ENCODE measurements around the gene ZNF263.

- TF ChIP-seq POLR2A (conservative IDR thresholded peaks at IDR 0.05) = no peak
- no peak for TF ChIP-seq JUN (IDR thresholded peaks at IDR 0.05; ENCODE audit: borderline replicate concordance, low read depth, low read length)
- no peak for TF ChIP-seq JUN (CRISPR knock-in tag; IDR thresholded peaks at IDR 0.05; ENCODE audit: borderline replicate concordance)
- TF ChIP-seq HBP1 (CRISPR knock-in tag; IDR thresholded peaks at IDR 0.05) = no peak
- TF ChIP-seq POLR2AphosphoS5 (IDR thresholded peaks at IDR 0.05; ENCODE audit: control insufficient read depth, insufficient read depth, low read depth, low read length) = no peak
- TF ChIP-seq KLF1 (tag; IDR thresholded peaks at IDR 0.05) = no peak
- TF ChIP-seq THRAP3 (IDR thresholded peaks at IDR 0.05; ENCODE audit: borderline replicate concordance) = no peak
- TF ChIP-seq ZFP1 (CRISPR knock-in tag; IDR thresholded peaks at IDR 0.05) = no peak
- TF ChIP-seq SNIP1 (IDR thresholded peaks at IDR 0.05; ENCODE audit: low read depth) = no peak
- TF ChIP-seq CTCF (IDR thresholded peaks at IDR 0.05 in 2 of 3, conservative IDR thresholded peaks at IDR 0.05 in 1 of 3; ENCODE audit: insufficient read depth in 2 of 3, low read depth in 1 of 3, low read length in 3 of 3) = no peak
- TF ChIP-seq ZNF311 (CRISPR knock-in tag; IDR thresholded peaks at IDR 0.05) = no peak
- TF ChIP-seq SIN3A (IDR thresholded peaks at IDR 0.05; ENCODE audit: borderline replicate concordance in 2 of 2, control insufficient read depth in 1 of 2, low read depth in 2 of 2, low read length in 2 of 2) = no peak
- no peak for TF ChIP-seq CAMTA2 (CRISPR knock-in tag; conservative IDR thresholded peaks at IDR 0.05)
- TF ChIP-seq, protein P1, sequence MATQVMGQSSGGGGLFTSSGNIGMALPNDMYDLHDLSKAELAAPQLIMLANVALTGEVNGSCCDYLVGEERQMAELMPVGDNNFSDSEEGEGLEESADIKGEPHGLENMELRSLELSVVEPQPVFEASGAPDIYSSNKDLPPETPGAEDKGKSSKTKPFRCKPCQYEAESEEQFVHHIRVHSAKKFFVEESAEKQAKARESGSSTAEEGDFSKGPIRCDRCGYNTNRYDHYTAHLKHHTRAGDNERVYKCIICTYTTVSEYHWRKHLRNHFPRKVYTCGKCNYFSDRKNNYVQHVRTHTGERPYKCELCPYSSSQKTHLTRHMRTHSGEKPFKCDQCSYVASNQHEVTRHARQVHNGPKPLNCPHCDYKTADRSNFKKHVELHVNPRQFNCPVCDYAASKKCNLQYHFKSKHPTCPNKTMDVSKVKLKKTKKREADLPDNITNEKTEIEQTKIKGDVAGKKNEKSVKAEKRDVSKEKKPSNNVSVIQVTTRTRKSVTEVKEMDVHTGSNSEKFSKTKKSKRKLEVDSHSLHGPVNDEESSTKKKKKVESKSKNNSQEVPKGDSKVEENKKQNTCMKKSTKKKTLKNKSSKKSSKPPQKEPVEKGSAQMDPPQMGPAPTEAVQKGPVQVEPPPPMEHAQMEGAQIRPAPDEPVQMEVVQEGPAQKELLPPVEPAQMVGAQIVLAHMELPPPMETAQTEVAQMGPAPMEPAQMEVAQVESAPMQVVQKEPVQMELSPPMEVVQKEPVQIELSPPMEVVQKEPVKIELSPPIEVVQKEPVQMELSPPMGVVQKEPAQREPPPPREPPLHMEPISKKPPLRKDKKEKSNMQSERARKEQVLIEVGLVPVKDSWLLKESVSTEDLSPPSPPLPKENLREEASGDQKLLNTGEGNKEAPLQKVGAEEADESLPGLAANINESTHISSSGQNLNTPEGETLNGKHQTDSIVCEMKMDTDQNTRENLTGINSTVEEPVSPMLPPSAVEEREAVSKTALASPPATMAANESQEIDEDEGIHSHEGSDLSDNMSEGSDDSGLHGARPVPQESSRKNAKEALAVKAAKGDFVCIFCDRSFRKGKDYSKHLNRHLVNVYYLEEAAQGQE (IDR thresholded peaks at IDR 0.05; ENCODE audit: borderline replicate concordance) = no peak
- TF ChIP-seq, protein P1 (CRISPR knock-in tag; IDR thresholded peaks at IDR 0.05; ENCODE audit: low read depth) = no peak
These were observed 41.5 kb upstream of the ZNF263 start for GRCh38 chr16:3241761-3242160.
